PC-9 (cell line): ENCODE measurements around the gene CFAP251.
"Not testable (repeated sequence)": the region's sequence is repeated elsewhere in the genome, so short reads cannot be mapped to it uniquely, and the experiment has no call there.

ENCODE experiments used
- EZH2 ChIP-seq: fragments of 200-600 bp; sonication (generic); IDR thresholded peaks from 2 replicates; pipeline ENCODE4 v1.8.0; 2017; ENCODE audit warnings: antibody characterized with exemption, low read depth
- TF ChIP-seq, protein P1 (sequence below): fragments of 200-600 bp; sonication (generic); conservative IDR thresholded peaks from 2 replicates; pipeline ENCODE4 v1.6.1; 2017; ENCODE audit warnings: mixed run types, antibody characterized with exemption, mild to moderate bottlenecking, moderate library complexity

DNA sequence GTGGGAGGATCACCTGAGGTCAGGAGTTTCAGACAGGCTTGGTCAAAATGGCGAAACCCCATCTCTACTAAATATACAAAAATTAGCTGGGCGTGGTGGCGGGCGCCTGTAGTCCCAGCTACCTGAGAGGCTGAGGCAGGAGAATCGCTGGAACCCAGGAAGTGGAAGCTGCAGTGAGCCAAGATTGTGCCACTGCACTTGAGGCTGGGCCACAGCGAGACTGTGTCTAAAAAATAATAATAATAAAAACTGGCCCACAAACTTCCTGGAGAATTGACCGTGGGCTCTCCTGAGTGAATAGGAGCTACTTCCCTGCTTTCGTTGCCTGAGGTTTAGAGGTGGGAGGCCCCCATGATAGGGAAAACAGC, 42.3 kb upstream of the CFAP251 start:
- TF ChIP-seq, protein P1, sequence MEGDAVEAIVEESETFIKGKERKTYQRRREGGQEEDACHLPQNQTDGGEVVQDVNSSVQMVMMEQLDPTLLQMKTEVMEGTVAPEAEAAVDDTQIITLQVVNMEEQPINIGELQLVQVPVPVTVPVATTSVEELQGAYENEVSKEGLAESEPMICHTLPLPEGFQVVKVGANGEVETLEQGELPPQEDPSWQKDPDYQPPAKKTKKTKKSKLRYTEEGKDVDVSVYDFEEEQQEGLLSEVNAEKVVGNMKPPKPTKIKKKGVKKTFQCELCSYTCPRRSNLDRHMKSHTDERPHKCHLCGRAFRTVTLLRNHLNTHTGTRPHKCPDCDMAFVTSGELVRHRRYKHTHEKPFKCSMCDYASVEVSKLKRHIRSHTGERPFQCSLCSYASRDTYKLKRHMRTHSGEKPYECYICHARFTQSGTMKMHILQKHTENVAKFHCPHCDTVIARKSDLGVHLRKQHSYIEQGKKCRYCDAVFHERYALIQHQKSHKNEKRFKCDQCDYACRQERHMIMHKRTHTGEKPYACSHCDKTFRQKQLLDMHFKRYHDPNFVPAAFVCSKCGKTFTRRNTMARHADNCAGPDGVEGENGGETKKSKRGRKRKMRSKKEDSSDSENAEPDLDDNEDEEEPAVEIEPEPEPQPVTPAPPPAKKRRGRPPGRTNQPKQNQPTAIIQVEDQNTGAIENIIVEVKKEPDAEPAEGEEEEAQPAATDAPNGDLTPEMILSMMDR, result not testable (repeated sequence)
- TF ChIP-seq EZH2, result not testable (repeated sequence)
